ENCODE results near the gene FGFR2.

The FGFR2 gene

DNA sequence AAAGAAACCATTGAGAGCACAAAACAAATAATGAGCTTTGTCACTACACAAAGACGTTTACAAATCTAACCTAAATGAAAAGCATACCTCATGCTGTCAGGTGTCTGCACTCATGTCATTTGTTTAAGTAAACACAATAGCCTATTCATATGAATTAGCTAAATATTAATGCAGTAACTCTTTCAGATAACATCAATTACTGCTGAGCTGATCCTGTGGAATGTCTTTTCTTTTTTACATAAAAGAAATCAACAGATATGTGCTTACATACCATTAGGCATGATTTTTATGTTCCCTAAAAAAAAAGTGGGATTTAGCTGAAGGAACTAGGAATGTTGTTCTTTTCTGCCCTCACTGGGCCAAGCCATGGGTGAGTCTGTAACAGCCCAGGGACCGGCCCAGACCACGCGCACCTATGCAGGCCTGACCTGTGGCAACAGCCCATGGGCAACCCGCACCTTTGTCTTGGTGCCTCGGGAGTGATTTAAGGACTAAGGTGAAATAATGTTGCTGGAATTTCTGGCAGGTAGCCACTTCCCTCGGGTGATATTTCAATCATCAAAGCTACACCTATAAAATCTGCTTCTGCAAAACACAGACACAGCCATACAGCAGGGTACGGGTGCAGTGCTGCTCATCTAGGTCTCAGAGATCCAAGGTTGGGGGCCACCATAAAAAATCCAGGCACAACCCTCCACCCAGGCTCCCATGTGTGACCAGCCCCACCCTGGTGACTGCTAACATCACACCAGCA is 44.6 kb downstream of the FGFR2 start:
- DNase-seq (ENCODE audit: low read depth), result no peak

DNA sequence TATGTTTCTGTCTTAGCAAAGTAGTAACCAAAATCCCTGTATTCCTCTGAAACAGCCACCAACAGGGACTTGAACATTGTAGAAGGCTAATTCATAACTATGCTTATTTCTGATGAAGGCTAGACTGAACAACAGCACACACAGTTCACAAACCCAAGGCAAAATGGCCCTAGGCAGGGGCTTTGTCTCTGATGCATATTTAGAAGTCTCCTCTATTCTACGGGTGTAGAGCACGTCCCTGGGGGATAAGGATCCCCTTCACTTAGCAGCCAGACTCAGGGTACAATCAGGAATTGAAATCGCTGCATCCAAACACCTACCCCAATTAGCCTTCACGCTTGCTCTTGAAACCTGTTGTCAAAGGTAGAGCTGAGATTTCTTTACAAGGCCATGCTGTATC is 45.5 kb downstream of the FGFR2 start:
- DNase-seq (ENCODE audit: low read depth), result no peak

- no peak for DNase-seq (ENCODE audit: low read depth)
Observed at GRCh38 chr10:121551210-121551885, 46.9 kb downstream of the FGFR2 start.

DNA sequence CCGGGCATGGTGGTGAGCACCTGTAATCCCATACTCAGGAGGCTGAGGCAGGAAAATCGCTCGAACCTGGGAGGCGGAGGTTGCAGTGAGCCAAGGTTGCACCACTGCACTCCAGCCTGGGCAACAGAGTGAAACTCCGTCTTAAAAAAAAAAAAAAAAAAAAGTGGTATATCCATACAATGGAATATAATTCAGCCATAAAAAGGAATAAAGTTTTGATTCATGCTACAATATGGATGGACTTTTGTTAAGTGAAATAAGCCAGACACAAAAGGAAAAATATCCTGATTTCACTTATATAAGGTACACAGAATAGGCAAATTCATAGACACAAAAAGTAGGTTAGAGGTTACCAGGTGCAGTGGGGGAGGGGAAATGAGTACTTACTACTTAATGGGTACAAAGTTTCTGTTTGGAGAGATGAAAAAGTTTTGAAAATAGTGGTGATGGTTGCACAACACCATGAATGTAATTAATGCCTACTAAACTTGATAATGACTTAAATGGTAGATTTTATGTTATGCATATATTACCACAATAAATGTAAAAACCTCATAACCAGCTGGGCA is 53.9 kb downstream of the FGFR2 start:
- DNase-seq (ENCODE audit: low read depth), result no peak

GRCh38 chr10:121543545-121543944 is 54.7 kb downstream of the FGFR2 start:
- DNase-seq (ENCODE audit: low read depth), result no peak

- DNase-seq (ENCODE audit: low read depth), result no peak
Observed at GRCh38 chr10:121541450-121542120, 56.7 kb downstream of the FGFR2 start.

GRCh38 chr10:121540732-121541395 is 57.4 kb downstream of the FGFR2 start:
- no peak for DNase-seq (ENCODE audit: low read depth)

GRCh38 chr10:121539786-121540185 is 58.5 kb downstream of the FGFR2 start:
- DNase-seq (ENCODE audit: low read depth), result no peak

DNA sequence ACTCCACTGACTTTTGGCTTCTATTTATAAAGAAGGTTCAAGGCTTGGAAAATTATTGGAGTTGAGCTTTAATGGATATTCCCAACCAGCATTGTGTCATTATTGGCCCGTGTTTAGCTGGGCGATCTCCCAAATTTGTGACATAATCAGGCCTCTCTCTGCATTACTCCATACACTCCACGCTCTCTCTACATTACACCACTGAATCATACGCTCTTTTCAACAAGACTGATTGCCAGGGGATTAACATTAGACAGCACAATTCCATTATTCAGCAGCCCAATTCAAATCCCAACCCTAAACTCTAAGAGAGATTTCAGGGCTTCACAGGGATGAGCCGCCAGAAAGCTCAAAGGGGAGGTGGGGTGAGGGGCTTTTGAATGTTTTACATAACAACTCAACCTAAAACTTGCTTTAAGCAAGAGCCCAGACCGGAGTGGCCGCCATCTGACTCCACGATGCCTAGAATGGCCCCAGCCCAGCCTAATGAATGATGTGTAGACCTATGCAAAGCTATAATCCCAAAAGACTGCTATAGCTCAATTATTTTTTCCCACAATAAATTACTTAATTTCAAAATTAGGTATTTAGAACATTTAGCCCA is 61.8 kb downstream of the FGFR2 start:
- no peak for DNase-seq (ENCODE audit: low read depth)

- no peak for DNase-seq (ENCODE audit: low read depth)
Observed at GRCh38 chr10:121535381-121535780, 62.9 kb downstream of the FGFR2 start.

DNA sequence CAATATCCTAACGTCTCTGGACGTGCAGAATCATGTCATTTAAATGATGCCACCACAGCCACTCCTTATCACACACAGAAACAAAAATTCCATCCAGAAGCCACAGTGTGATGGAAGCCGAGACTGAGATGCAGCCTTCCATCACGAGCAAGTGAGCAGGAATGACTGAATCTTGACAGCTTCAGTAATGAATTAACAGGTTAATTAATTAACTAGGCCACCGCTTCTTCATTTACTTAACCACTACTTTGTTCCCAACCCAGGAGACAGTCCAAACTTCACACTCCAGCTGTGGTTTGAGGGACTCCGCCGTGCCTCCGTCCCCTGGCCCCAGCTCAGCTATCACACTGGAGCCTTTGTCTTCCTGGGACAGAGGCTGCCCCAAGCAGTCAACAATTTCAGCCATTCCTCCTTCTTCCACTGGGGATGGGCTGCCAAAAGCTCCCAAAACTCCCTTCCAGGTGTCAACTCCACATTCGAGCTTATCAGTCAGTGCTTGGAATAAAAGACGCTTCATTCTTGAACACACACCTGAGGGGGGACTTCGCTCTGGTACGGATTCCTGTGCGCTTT is 65.9 kb downstream of the FGFR2 start:
- DNase-seq (ENCODE audit: low read depth), result no peak

DNA sequence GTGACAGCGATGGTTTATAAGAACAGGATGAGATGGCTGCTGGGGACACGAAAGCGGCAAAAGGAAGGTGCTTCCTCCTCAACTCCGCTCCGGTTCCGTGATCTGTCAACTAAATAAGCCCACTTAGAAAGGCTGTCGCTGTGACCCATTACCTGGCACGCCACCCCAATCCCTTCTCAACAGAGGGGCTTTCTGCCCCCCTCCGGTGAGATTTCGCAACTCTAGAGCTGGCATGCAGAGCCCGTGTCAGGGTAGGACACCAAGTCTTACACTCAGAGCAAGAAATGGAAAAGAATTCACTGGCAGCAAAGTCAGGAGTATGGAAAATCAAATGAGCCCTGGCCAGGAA is 66.4 kb downstream of the FGFR2 start:
- no peak for DNase-seq (ENCODE audit: low read depth)

DNA sequence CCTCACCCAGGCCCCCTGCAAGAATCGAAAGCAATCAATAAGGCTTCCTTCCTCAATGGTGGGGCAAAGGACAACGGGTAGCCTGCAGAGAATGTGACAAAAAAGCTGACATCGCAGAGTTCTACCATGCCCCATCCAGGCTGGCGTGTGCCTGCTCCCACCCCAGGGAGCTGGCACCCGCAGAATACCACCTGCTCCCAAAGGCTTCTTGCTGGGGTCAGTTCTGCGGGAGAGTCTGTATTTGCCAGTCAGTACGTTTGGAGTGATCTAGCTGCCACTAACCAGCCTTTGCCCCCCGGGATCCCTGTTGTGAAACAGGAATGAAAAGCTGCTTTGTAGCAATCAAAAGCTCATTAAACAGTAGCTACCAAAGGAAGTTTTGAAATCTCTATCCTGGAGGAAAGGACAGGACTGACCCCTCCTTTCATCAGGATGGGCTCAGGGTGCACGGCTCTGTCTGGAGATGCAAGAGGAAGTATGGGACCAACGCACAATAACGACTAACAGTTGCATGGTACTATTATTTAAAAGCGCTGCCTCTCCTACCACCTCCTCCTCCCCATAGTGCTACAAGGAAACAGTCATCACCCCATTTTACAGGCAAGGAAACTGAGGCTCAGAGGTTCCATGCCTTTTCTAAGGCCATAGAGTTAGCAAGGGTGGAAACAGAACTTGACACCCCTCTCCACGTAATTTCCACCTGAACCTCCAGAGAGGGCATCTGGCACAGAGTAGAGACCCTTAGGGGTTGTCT is 67.0 kb downstream of the FGFR2 start:
- no peak for DNase-seq (ENCODE audit: low read depth)

DNA sequence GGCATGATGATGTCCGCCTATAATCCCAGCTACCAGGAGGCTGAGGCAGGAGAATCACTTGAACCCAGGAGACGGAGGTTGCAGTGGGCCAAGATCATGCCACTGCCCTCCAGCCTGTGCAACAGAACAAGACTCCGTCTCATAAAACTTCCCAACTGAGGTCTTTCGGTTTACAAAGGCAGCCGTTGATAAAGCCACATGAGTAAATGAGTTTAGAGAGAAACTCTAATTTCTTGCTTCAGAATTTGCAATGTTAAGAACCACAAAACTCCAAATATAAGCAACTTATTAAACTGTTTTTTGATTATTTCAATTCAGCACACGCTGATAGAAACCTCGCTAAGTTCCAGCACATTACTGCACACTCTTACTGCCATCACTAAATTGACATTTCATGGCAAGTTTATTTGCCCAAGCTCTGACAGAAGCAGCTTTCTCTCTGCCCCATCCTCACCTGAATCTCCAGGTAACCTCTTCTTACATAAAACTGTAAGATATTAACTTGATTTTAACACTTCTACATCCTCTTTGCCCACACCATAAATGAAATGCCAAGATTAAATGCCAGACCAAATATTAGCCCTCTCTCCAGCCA is 67.7 kb downstream of the FGFR2 start:
- no peak for DNase-seq (ENCODE audit: low read depth)

DNA sequence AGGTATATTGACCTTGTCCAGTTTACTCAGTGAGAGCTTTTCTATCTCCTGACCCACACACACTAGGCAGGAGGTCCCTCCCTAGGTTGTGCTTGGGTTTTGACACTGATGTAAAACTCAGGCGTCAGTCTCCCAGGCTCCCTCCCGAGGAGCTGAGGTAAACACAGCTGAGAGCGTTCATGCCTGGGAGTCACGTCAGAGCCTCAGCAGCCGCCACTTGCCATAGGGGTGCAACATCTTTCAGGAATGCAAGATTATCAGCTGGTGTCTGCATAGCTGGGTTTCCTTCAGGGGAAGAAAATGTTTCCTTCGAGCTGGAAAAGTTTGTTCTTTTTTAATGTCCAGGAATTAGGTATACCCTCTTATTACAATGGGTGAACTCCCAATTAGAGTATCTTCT is 70.6 kb downstream of the FGFR2 start:
- DNase-seq (ENCODE audit: low read depth), result no peak

DNA sequence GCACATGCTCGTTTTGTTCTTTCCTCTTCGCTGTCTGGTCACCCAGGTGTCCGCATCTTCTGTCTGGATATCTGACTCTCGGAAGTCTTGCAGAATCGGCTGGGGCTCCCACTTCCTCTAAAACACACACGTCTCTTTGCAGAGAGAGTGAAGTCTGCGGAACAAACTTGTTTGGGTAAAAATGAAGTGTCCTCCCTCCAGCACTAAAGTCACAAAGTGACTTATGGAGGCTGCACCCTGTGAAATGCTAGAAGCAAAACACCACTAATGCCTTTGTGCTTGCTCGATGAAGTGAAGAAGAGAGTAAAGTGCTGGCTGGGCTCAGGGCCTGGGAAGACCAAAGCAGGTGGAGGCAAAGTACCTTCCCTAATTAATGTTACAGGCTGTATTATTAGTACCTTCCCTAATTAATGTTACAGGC is 71.4 kb downstream of the FGFR2 start:
- no peak for DNase-seq (ENCODE audit: low read depth)

- no peak for DNase-seq (ENCODE audit: low read depth)
Observed at GRCh38 chr10:121526135-121526790, 72.0 kb downstream of the FGFR2 start.

- DNase-seq (ENCODE audit: low read depth), result no peak
Observed at GRCh38 chr10:121525251-121526134, 72.8 kb downstream of the FGFR2 start.

Data from CMK (cell line).